Measurements from ENCODE around the gene B9D1. TPM values are rescaled to one million over a fixed set of nuclear protein-coding genes. Genes with fewer than 3 reads are reported as not detected.

The B9D1 gene
- 9.4 to 22.0 TPM (median 9.9 TPM) in 3 replicates for total RNA-seq
- long read RNA-seq, transcript B9D1-201 (7 exons, 908 nt) = major isoform, 5 of 10 reads
- long read RNA-seq, partial matches to known transcripts = 0 of 10 reads
- long read RNA-seq, other reads (novel, unspliced or antisense) = 1 of 10 reads

DNA sequence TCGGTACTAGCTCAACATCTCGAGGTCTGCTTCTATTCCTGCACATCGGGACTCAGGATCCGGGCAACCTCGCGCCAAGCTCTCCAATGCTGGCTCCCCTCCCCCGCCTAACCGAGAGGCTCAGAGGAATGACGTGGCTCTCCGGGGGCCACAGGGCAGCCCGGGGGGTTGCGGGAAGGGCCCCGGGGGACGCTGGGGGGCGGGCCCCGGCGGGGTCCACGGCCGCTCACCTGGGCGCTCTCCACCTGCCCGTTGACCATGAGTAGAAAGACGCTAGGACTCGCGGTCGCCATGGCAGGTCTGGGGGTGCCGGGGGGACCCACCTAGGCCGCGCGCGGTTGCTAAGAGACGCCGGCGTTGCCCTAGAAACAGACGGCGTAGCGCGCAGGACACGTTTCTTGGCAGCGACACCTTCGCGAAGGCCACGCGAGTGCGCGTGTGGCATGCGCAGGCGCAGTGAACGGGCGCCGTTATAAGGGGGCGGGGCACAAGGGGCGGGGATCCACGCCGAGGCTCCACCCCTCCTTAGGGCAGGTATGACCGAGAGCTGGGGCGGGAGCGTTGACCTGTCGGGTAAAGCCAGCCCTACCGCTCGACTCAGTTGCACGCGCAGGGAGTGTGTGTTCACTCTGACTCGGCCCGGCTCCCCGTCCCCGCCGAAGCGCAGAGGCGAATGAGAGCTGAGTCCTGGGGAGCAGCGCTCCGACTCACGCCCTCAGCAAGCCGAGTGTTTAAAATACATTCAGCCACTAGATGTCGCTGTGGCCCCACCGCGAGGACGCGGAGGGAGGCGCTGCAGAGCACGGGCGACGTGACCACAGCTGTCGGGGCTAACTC is at the start of gene B9D1:
Gene B9D1, minus strand, starts transcription at position 447 of the 837 bp plus-strand sequence. Its CDS starts 154 bp downstream, at position 293.
- DNase-seq (ENCODE audit: low spot score) = peak; percentile 94
- peaks cover 41% of the 10 kb centered on the region for H3K4me1 Mint-ChIP-seq (ENCODE audit: low read depth)
- peaks cover 5% of the 10 kb centered on the region for H3K36me3 Mint-ChIP-seq (ENCODE audit: low read depth)
- H3K27me3 Mint-ChIP-seq (ENCODE audit: low read depth) = no peaks in the 10 kb centered on the region
- H3K4me3 Mint-ChIP-seq (ENCODE audit: unreplicated experiment) = peak within 1 kb of the TSS; percentile 86
- peak; percentile 100 for TF ChIP-seq CTCF (IDR thresholded peaks at IDR 0.05)
- H3K27ac Mint-ChIP-seq (ENCODE audit: unreplicated experiment) = peak within 1 kb of the TSS; percentile 82
- no peaks in the 10 kb centered on the region for H3K9me3 Mint-ChIP-seq (ENCODE audit: low read depth)

DNA sequence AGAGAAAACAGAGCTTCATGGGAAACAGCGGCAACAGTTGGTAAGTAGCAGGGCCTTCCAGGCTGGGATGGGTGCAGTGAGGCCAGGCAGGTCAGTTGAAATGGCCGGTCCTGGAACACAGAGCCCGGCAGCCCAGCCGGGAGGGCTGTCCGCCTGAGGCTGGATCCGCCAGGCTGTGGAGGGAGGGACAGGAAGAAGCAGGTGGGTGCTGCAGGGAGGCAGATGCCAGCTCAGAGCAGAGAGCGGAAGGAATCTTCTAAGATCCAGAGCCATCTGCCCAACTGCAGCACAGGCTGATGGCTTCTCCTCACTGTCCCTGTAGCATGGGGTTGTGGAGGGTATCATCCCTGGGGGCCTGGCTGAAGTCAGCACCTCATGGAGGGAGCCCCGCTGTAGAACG is 49.1 kb upstream of the B9D1 start:
- DNase-seq (ENCODE audit: low spot score) = no peak
- Mint-ChIP-seq H3K27ac (ENCODE audit: unreplicated experiment) (no peak overlapping the region), H3K36me3 (ENCODE audit: low read depth) (no peaks in the 10 kb centered on the region), H3K4me1 (ENCODE audit: low read depth) (peaks cover 17% of the 10 kb centered on the region), H3K9me3 (ENCODE audit: low read depth) (no peaks in the 10 kb centered on the region), H3K4me3 (ENCODE audit: unreplicated experiment) (no peak overlapping the region), H3K27me3 (ENCODE audit: low read depth) (no peaks in the 10 kb centered on the region)
- no peak for TF ChIP-seq CTCF (IDR thresholded peaks at IDR 0.05)

GRCh38 chr17:19410875-19411620 is 48.5 kb upstream of the B9D1 start, which contains the start of gene RNF112:
Gene RNF112 (plus strand): TSS chr17:19411232. CDS start chr17:19411409, 177 bp downstream.
- Mint-ChIP-seq H3K4me3 (ENCODE audit: unreplicated experiment) (no peak within 1 kb of the TSS), H3K27me3 (ENCODE audit: low read depth) (no peaks in the 10 kb centered on the region), H3K9me3 (ENCODE audit: low read depth) (no peaks in the 10 kb centered on the region), H3K36me3 (ENCODE audit: low read depth) (no peaks in the 10 kb centered on the region), H3K27ac (ENCODE audit: unreplicated experiment) (no peak within 1 kb of the TSS), H3K4me1 (ENCODE audit: low read depth) (peaks cover 17% of the 10 kb centered on the region)
- TF ChIP-seq CTCF (IDR thresholded peaks at IDR 0.05) = no peak
- no peak for DNase-seq (ENCODE audit: low spot score)

DNA sequence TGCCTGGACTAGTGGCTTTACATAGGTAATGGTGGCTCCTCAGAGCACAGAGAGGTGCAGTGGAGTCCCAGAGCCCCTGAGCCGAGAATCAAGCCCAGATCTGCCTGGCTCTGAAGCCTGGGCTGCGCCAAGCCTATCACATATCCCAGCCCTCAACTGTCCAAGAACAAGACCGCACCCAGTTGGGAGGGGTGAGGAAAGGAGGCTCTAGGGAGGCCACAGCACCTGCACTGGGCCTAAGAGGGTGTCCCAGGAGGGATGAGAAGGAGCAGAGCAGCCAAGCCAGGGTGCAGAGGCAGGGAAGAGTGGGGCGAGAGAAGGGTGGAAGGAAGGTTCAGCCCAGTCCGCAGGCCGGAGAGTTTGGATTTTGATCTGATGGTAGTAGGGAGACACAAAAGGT is 47.6 kb upstream of the B9D1 start:
- no peaks in the 10 kb centered on the region for H3K27me3 Mint-ChIP-seq (ENCODE audit: low read depth)
- TF ChIP-seq CTCF (IDR thresholded peaks at IDR 0.05) = no peak
- H3K9me3 Mint-ChIP-seq (ENCODE audit: low read depth) = no peaks in the 10 kb centered on the region
- H3K27ac Mint-ChIP-seq (ENCODE audit: unreplicated experiment) = no peak overlapping the region
- DNase-seq (ENCODE audit: low spot score) = no peak
- H3K4me1 Mint-ChIP-seq (ENCODE audit: low read depth) = peaks cover 17% of the 10 kb centered on the region
- H3K4me3 Mint-ChIP-seq (ENCODE audit: unreplicated experiment) = no peak overlapping the region
- H3K36me3 Mint-ChIP-seq (ENCODE audit: low read depth) = no peaks in the 10 kb centered on the region

GRCh38 chr17:19409509-19409908 is 47.0 kb upstream of the B9D1 start:
- no peak overlapping the region for H3K27ac Mint-ChIP-seq (ENCODE audit: unreplicated experiment)
- H3K9me3 Mint-ChIP-seq (ENCODE audit: low read depth) = no peaks in the 10 kb centered on the region
- TF ChIP-seq CTCF (IDR thresholded peaks at IDR 0.05) = no peak
- no peaks in the 10 kb centered on the region for H3K27me3 Mint-ChIP-seq (ENCODE audit: low read depth)
- H3K4me3 Mint-ChIP-seq (ENCODE audit: unreplicated experiment) = no peak overlapping the region
- no peak for DNase-seq (ENCODE audit: low spot score)
- H3K4me1 Mint-ChIP-seq (ENCODE audit: low read depth) = peaks cover 17% of the 10 kb centered on the region
- H3K36me3 Mint-ChIP-seq (ENCODE audit: low read depth) = no peaks in the 10 kb centered on the region

Measured in chondrocyte (in vitro differentiated cells).